HFF-Myc (cell line): Measurements from ENCODE around the gene MPZ.
"Not testable (repeated sequence)": the region's sequence is repeated elsewhere in the genome, so short reads cannot be mapped to it uniquely, and the experiment has no call there.

Experiments
- DNase-seq: peaks from one replicate; pipeline ENCODE4 v3.0.0-alpha.2; 2011; ENCODE audit warnings: low read depth; ENCODE audit errors: extremely low read depth
- H3K4me3 ChIP-seq: replicated peaks from 2 replicates; pipeline ENCODE4 v1.5.1; 2011; ENCODE audit warnings: low read depth, mild to moderate bottlenecking, control low read depth, low read length
- CTCF ChIP-seq: IDR thresholded peaks from 2 replicates; pipeline ENCODE4 v1.5.1; 2012; ENCODE audit warnings: mild to moderate bottlenecking, low read depth, low read length, control low read depth; ENCODE audit errors: missing control alignments

Gene MPZ

GRCh38 chr1:161335796-161336195 is 26.0 kb upstream of the MPZ start:
- H3K4me3 ChIP-seq, result no peak overlapping the region
- no peak for TF ChIP-seq CTCF
- DNase-seq, result no peak

- no peak for TF ChIP-seq CTCF
- no peak for DNase-seq
- H3K4me3 ChIP-seq, result no peak overlapping the region
Observed at GRCh38 chr1:161333166-161333565, 23.4 kb upstream of the MPZ start.

- H3K4me3 ChIP-seq, result no peak overlapping the region
- TF ChIP-seq CTCF, result no peak
- DNase-seq, result no peak
Observed at GRCh38 chr1:161330346-161330745, 20.6 kb upstream of the MPZ start.

GRCh38 chr1:161324020-161324419 is 14.3 kb upstream of the MPZ start:
- DNase-seq, result no peak
- TF ChIP-seq CTCF, result no peak
- H3K4me3 ChIP-seq, result no peak overlapping the region

GRCh38 chr1:161315841-161316674 is 6.3 kb upstream of the MPZ start:
- H3K4me3 ChIP-seq, DNase-seq: not testable (repeated sequence)

- peak; percentile 61 for DNase-seq
- peak; percentile 51 for TF ChIP-seq CTCF
- H3K4me3 ChIP-seq, result peak within 1 kb of the TSS; percentile 95
Observed at GRCh38 chr1:161314201-161314981, 4.6 kb upstream of the MPZ start, which contains the start of gene SDHC. TSS of gene SDHC (plus strand) at chr1:161314381. CDS start at chr1:161314406, 25 bp downstream.

- DNase-seq, result no peak
- no peak for TF ChIP-seq CTCF
- H3K4me3 ChIP-seq, result peak overlapping the region; percentile 95
Observed at GRCh38 chr1:161313554-161314200, 3.9 kb upstream of the MPZ start.
